Panc1 (cell line): Measurements from ENCODE around the gene BNIP5. TPM values are rescaled to one million over a fixed set of nuclear protein-coding genes. Genes with fewer than 3 reads are reported as not detected.

Experiments
- ATAC-seq: fragments of 200-7000 bp; cut with Tn5 transposase; 2 replicates; pipeline ENCODE4 v1.9.1; 2020; ENCODE audit warnings: mild to moderate bottlenecking, moderate library complexity
- BruUV-seq: library from RNA; stranded (reverse); fragments of 400-500 nt; replicated peaks from 2 replicates; lab custom pipeline; 2021; lab: Mats Ljungman, UMichigan
- CTCF ChIA-PET: fragments of 300-600 bp; sonication (Branson Sonifier 250); formaldehyde crosslinking; loops from one replicate; lab custom pipeline; 2022; ENCODE audit warnings: antibody characterized with exemption; lab: Charles Lee
- POLR2A ChIA-PET: fragments of 300-600 bp; sonication (Branson Sonifier 250); formaldehyde crosslinking; loops from one replicate; lab custom pipeline; 2022; ENCODE audit warnings: antibody characterized with exemption; lab: Charles Lee
- DNase-seq: peaks from one replicate; pipeline ENCODE4 v3.0.0-alpha.2; 2010; ENCODE audit warnings: low read depth, low spot score
- H3K27ac ChIP-seq: 2 replicates; pipeline ENCODE4 v1.5.1; 2011; ENCODE audit warnings: mild to moderate bottlenecking, low read length, inconsistent platforms
- H3K27me3 ChIP-seq: fragments of 200-500 bp; sonication (Bioruptor generic); 2 replicates; pipeline ENCODE4 v1.6.0; 2014; ENCODE audit warnings: low read length, inconsistent platforms; ENCODE audit not compliant: control insufficient read depth, insufficient read depth
- H3K36me3 ChIP-seq: fragments of 200-500 bp; sonication (Bioruptor generic); 2 replicates; pipeline ENCODE4 v1.5.1; 2014; ENCODE audit warnings: inconsistent platforms, mild to moderate bottlenecking, low read length, moderate library complexity; ENCODE audit not compliant: control insufficient read depth, insufficient read depth
- H3K4me1 ChIP-seq: 2 replicates; pipeline ENCODE4 v1.5.1; 2011; ENCODE audit warnings: inconsistent platforms, mild to moderate bottlenecking, low read length, moderate library complexity; ENCODE audit not compliant: control insufficient read depth, insufficient read depth
- H3K4me3 ChIP-seq, 2 experiments: 2 replicates each; pipeline ENCODE4 v1.5.1; 2011 to 2012; ENCODE audit warnings: low read depth in 2 of 2, low read length in 2 of 2, mild to moderate bottlenecking in 2 of 2, inconsistent platforms in 1 of 2, moderate library complexity in 1 of 2
- H3K9me3 ChIP-seq: fragments of 200-500 bp; sonication (Bioruptor generic); 2 replicates; pipeline ENCODE4 v1.5.1; 2014; ENCODE audit warnings: low read depth, mild to moderate bottlenecking, inconsistent platforms, low read length, moderate library complexity; ENCODE audit not compliant: control insufficient read depth, insufficient read depth
- CTCF ChIP-seq: fragments of 450-650 bp; IDR thresholded peaks from 2 replicates; pipeline ENCODE4 v1.5.1; 2017; ENCODE audit warnings: mild to moderate bottlenecking
- POLR2AphosphoS5 ChIP-seq: IDR thresholded peaks from 2 replicates; pipeline ENCODE4 v1.6.1; 2012; ENCODE audit warnings: mild to moderate bottlenecking, low read depth, low read length, moderate library complexity
- REST ChIP-seq, 2 experiments: IDR thresholded peaks; 2 replicates each; pipeline ENCODE4 v1.6.1; 2011 to 2012; ENCODE audit warnings: low read depth in 2 of 2, control low read depth in 1 of 2, low read length in 1 of 2, mild to moderate bottlenecking in 1 of 2, moderate library complexity in 1 of 2; ENCODE audit not compliant: insufficient read depth in 1 of 2
- SIN3A ChIP-seq: IDR thresholded peaks from 2 replicates; pipeline ENCODE4 v1.6.1; 2012; ENCODE audit warnings: low read depth, mild to moderate bottlenecking, low read length, moderate library complexity, borderline replicate concordance; ENCODE audit not compliant: insufficient read depth
- TCF7L2 ChIP-seq: IDR thresholded peaks from 2 replicates; pipeline ENCODE4 v1.6.1; 2011; ENCODE audit warnings: mild to moderate bottlenecking, low read depth, low read length, inconsistent platforms
- in situ Hi-C: cut with HindIII; loops from 2 replicates; pipeline ENCODE4 v1.10.0; 2016; ENCODE audit warnings: low sequenced_read_pairs, low pct_unique_long_range_greater_than_20kb
- intact Hi-C: fragments of 100-400 bp; cut with micrococcal nuclease; formaldehyde crosslinking; loops from one replicate; pipeline ENCODE4 v1.10.0; 2022; ENCODE audit not compliant: unreplicated experiment
- total RNA-seq: library from RNA; stranded (reverse); gene quantifications from one replicate; pipeline ENCODE4 v1.2.1, GENCODE V29; 2021; ENCODE audit not compliant: unreplicated experiment

BNIP5 gene
- total RNA-seq, 1 experiment from 2014 or later: not detected

- no peak overlapping the region for H3K27ac ChIP-seq
- H3K9me3 ChIP-seq: no peaks in the 10 kb centered on the region
- intact Hi-C loops (no loop called here), in situ Hi-C loops (no loop called here)
- ChIA-PET POLR2A (no interaction called here), CTCF (no interaction called here)
- no peak for TF ChIP-seq SIN3A
- no peak for TF ChIP-seq REST (IDR thresholded peaks at IDR 0.05; ENCODE audit: insufficient read depth in 1 of 2, low read depth in 2 of 2, low read length in 1 of 2)
- no peaks in the 10 kb centered on the region for H3K4me1 ChIP-seq
- no peaks in the 10 kb centered on the region; the same call in 1 of the 2 replicates for H3K27me3 ChIP-seq
- no peaks in the 10 kb centered on the region for H3K36me3 ChIP-seq
- ATAC-seq (no peak), DNase-seq (no peak)
- no peak overlapping the region for H3K4me3 ChIP-seq
- BruUV-seq: no TSS peak
Measured at GRCh38 chr6:36298027-36298426, 38.7 kb downstream of the BNIP5 start.

- POLR2A ChIA-PET: no interaction called here
- CTCF ChIA-PET: no interaction called here
- H3K27me3 ChIP-seq: no peaks in the 10 kb centered on the region; the same call in 1 of the 2 replicates
Measured at GRCh38 chr6:36297511-36297910, 39.2 kb downstream of the BNIP5 start.

More at GRCh38 chr6:36297511-36297910, 39.2 kb downstream of the BNIP5 start:
- no TSS peak for BruUV-seq
- no peak for DNase-seq
- Histone ChIP-seq H3K4me3 (no peak overlapping the region), H3K4me1 (no peaks in the 10 kb centered on the region), H3K36me3 (no peaks in the 10 kb centered on the region), H3K9me3 (no peaks in the 10 kb centered on the region), H3K27ac (no peak overlapping the region)
- no peak for ATAC-seq
- TF ChIP-seq REST (IDR thresholded peaks at IDR 0.05; ENCODE audit: insufficient read depth in 1 of 2, low read depth in 2 of 2, low read length in 1 of 2) (no peak), SIN3A (no peak), TCF7L2 (no peak), POLR2AphosphoS5 (no peak), CTCF (no peak)
- intact Hi-C loops (no loop called here), in situ Hi-C loops (no loop called here)
